HepG2 (cell line): ENCODE results near the gene PAM16.

Source experiments
- EZH2 ChIP-seq: conservative IDR thresholded peaks from 2 replicates; pipeline ENCODE4 v1.6.1; 2012; ENCODE audit warnings: mild to moderate bottlenecking, low read depth, low read length, moderate library complexity
- MYC ChIP-seq: sonication (generic); formaldehyde crosslinking; IDR thresholded peaks from 2 replicates; pipeline ENCODE4 v1.9.0; 2021; ENCODE audit warnings: missing genetic modification reagents, borderline replicate concordance
- MYPOP ChIP-seq: sonication (generic); formaldehyde crosslinking; IDR thresholded peaks from 2 replicates; pipeline ENCODE4 v1.8.1; 2023; ENCODE audit warnings: mild to moderate bottlenecking, moderate library complexity, missing genetic modification reagents
- NCOR1 ChIP-seq: fragments of 200-600 bp; sonication (generic); IDR thresholded peaks from 2 replicates; pipeline ENCODE4 v1.7.0; 2017; ENCODE audit warnings: antibody characterized with exemption, low read length, borderline replicate concordance
- NFIC ChIP-seq: IDR thresholded peaks from 2 replicates; pipeline ENCODE4 v1.6.1; 2012; ENCODE audit warnings: mild to moderate bottlenecking, low read length, inconsistent platforms
- NR2C2 ChIP-seq: sonication (generic); formaldehyde crosslinking; IDR thresholded peaks from 2 replicates; pipeline ENCODE4 v1.4.0; 2020; ENCODE audit warnings: missing genetic modification reagents, mild to moderate bottlenecking, moderate library complexity, borderline replicate concordance
- RFX5 ChIP-seq: IDR thresholded peaks from 2 replicates; pipeline ENCODE4 v1.6.1; 2011; ENCODE audit warnings: low read depth, low read length, improper control_type of control experiment
- SMC3 ChIP-seq: IDR thresholded peaks from 2 replicates; pipeline ENCODE4 v1.6.1; 2011; ENCODE audit warnings: low read length, improper control_type of control experiment
- UBTF ChIP-seq: sonication (generic); formaldehyde crosslinking; IDR thresholded peaks from 2 replicates; pipeline ENCODE4 v1.4.0; 2020; ENCODE audit warnings: mild to moderate bottlenecking, missing genetic modification reagents
- ZNF326 ChIP-seq: sonication (generic); formaldehyde crosslinking; IDR thresholded peaks from 2 replicates; pipeline ENCODE4 v1.4.0; 2020; ENCODE audit warnings: missing genetic modification reagents, borderline replicate concordance

GRCh38 chr16:4317532-4318450 lies 33.3 kb downstream of the PAM16 start:
- TF ChIP-seq ZNF326 (CRISPR knock-in tag) (no peak), NFIC (no peak), EZH2 (no peak), RFX5 (no peak), MYC (no peak), SMC3 (no peak), NCOR1 (no peak), MYPOP (CRISPR knock-in tag) (no peak), UBTF (no peak), NR2C2 (peak; percentile 85)
